MM.1S (cell line): ENCODE measurements around the gene PLXNA2.

Source experiments
- DNase-seq: peaks from one replicate; pipeline ENCODE4 v3.0.0-alpha.2; 2015
- H2AFZ ChIP-seq: fragments of 300-600 bp; sonication (generic); 2 replicates; pipeline ENCODE4 v1.6.0; 2016; ENCODE audit warnings: antibody characterized with exemption, low read length
- H3F3A ChIP-seq: fragments of 300-600 bp; sonication (generic); 2 replicates; pipeline ENCODE4 v1.6.1; 2016; ENCODE audit warnings: mild to moderate bottlenecking, antibody characterized with exemption, low read length, moderate library complexity, mixed read lengths; ENCODE audit not compliant: insufficient read depth
- H3K27ac ChIP-seq: fragments of 300-600 bp; sonication (generic); 2 replicates; pipeline ENCODE4 v1.5.1; 2016; ENCODE audit warnings: mild to moderate bottlenecking, low read length
- H3K27me3 ChIP-seq: fragments of 300-600 bp; sonication (generic); replicated peaks from 2 replicates; pipeline ENCODE4 v1.6.0; 2016; ENCODE audit warnings: low read length; ENCODE audit not compliant: insufficient read depth
- H3K36me3 ChIP-seq: fragments of 300-600 bp; sonication (generic); replicated peaks from 2 replicates; pipeline ENCODE4 v1.6.1; 2016; ENCODE audit warnings: mild to moderate bottlenecking, low read length, mixed read lengths; ENCODE audit not compliant: insufficient read depth
- H3K4me1 ChIP-seq: fragments of 300-600 bp; sonication (generic); 2 replicates; pipeline ENCODE4 v1.6.1; 2016; ENCODE audit warnings: low read length, mixed read lengths
- H3K4me2 ChIP-seq: fragments of 300-600 bp; sonication (generic); 2 replicates; pipeline ENCODE4 v1.6.0; 2016; ENCODE audit warnings: low read depth, low read length
- H3K4me3 ChIP-seq: fragments of 300-600 bp; sonication (generic); 2 replicates; pipeline ENCODE4 v1.5.1; 2016; ENCODE audit warnings: low read length, mixed read lengths
- H3K79me2 ChIP-seq: fragments of 300-600 bp; sonication (generic); 2 replicates; pipeline ENCODE4 v1.6.1; 2016; ENCODE audit warnings: mixed run types, low read length, mixed read lengths
- H3K9ac ChIP-seq: fragments of 300-600 bp; sonication (generic); 2 replicates; pipeline ENCODE4 v1.6.1; 2016; ENCODE audit warnings: low read length, mixed read lengths
- H3K9me2 ChIP-seq: fragments of 300-600 bp; sonication (generic); replicated peaks from 2 replicates; pipeline ENCODE4 v1.6.1; 2016; ENCODE audit warnings: mild to moderate bottlenecking, low read length, mixed read lengths; ENCODE audit not compliant: insufficient read depth
- H3K9me3 ChIP-seq: fragments of 300-600 bp; sonication (generic); replicated peaks from 2 replicates; pipeline ENCODE4 v1.6.1; 2016; ENCODE audit warnings: mild to moderate bottlenecking, low read length, mixed read lengths; ENCODE audit not compliant: insufficient read depth
- H4K20me1 ChIP-seq: fragments of 300-600 bp; sonication (generic); 2 replicates; pipeline ENCODE4 v1.6.1; 2016; ENCODE audit warnings: mild to moderate bottlenecking, low read length, moderate library complexity, mixed read lengths; ENCODE audit not compliant: insufficient read depth
- CTCF ChIP-seq: fragments of 300-600 bp; sonication (generic); IDR thresholded peaks from 2 replicates; pipeline ENCODE4 v1.5.1; 2016; ENCODE audit warnings: antibody characterized with exemption, low read length, mixed read lengths
- EZH2 ChIP-seq: fragments of 300-600 bp; sonication (generic); optimal IDR thresholded peaks from 2 replicates; pipeline ENCODE3; 2017; ENCODE audit warnings: low read depth, mild to moderate bottlenecking, antibody characterized with exemption, low read length, mixed read lengths
- EZH2phosphoT487 ChIP-seq: fragments of 300-600 bp; sonication (generic); IDR thresholded peaks from 2 replicates; pipeline ENCODE4 v1.6.1; 2018; ENCODE audit warnings: antibody characterized with exemption, low read length

The PLXNA2 gene

GRCh38 chr1:208185801-208186231 lies 58.4 kb downstream of the PLXNA2 start:
- H3F3A ChIP-seq, result peaks cover 27% of the 10 kb centered on the region
- no peak overlapping the region for H3K4me3 ChIP-seq
- no peaks in the 10 kb centered on the region for H3K36me3 ChIP-seq
- H3K4me1 ChIP-seq, result peaks cover 44% of the 10 kb centered on the region
- no peaks in the 10 kb centered on the region for H4K20me1 ChIP-seq
- peak overlapping the region; percentile 39 for H3K4me2 ChIP-seq
- H3K27me3 ChIP-seq, result no peaks in the 10 kb centered on the region
- H3K79me2 ChIP-seq, result no peaks in the 10 kb centered on the region
- no peak for TF ChIP-seq CTCF
- TF ChIP-seq EZH2, result no peak
- no peak for TF ChIP-seq EZH2phosphoT487
- H3K9ac ChIP-seq, result no peak overlapping the region
- H3K9me3 ChIP-seq, result no peaks in the 10 kb centered on the region
- H2AFZ ChIP-seq, result no peak overlapping the region
- no peaks in the 10 kb centered on the region for H3K9me2 ChIP-seq
- peak; percentile 65 for DNase-seq
- peak overlapping the region; percentile 35; the same call in 1 of the 2 replicates for H3K27ac ChIP-seq

GRCh38 chr1:208184966-208185654 lies 59.1 kb downstream of the PLXNA2 start:
- TF ChIP-seq CTCF, result no peak
- no peak for TF ChIP-seq EZH2
- no peak for TF ChIP-seq EZH2phosphoT487
- Histone ChIP-seq H3F3A (peaks cover 27% of the 10 kb centered on the region), H3K4me3 (no peak overlapping the region), H3K36me3 (no peaks in the 10 kb centered on the region), H3K9me2 (no peaks in the 10 kb centered on the region), H3K27ac (no peak overlapping the region), H3K9me3 (no peaks in the 10 kb centered on the region), H4K20me1 (no peaks in the 10 kb centered on the region), H2AFZ (no peak overlapping the region), H3K9ac (no peak overlapping the region), H3K79me2 (no peaks in the 10 kb centered on the region), H3K4me1 (peaks cover 44% of the 10 kb centered on the region), H3K4me2 (no peak overlapping the region), H3K27me3 (no peaks in the 10 kb centered on the region)
- DNase-seq, result no peak

- Histone ChIP-seq H3K9me3 (no peaks in the 10 kb centered on the region), H3K9me2 (no peaks in the 10 kb centered on the region), H3K4me3 (no peak overlapping the region), H3K4me1 (peaks cover 37% of the 10 kb centered on the region), H3K79me2 (no peaks in the 10 kb centered on the region), H4K20me1 (no peaks in the 10 kb centered on the region), H3K27me3 (no peaks in the 10 kb centered on the region), H3K27ac (no peak overlapping the region), H3K4me2 (no peak overlapping the region), H3F3A (peaks cover 27% of the 10 kb centered on the region), H2AFZ (no peak overlapping the region), H3K9ac (no peak overlapping the region), H3K36me3 (no peaks in the 10 kb centered on the region)
- TF ChIP-seq EZH2phosphoT487, result no peak
- TF ChIP-seq EZH2, result no peak
- TF ChIP-seq CTCF, result no peak
- DNase-seq, result no peak
Observed at GRCh38 chr1:208183977-208184911, 59.9 kb downstream of the PLXNA2 start.
